Endothelial cell of umbilical vein (primary cell): ENCODE measurements around the gene IFIT5. TPM values are rescaled to one million over a fixed set of nuclear protein-coding genes. Genes with fewer than 3 reads are reported as not detected.

Source experiments
- BruUV-seq: library from RNA; stranded (reverse); fragments of 400-500 nt; replicated peaks from 2 replicates; lab custom pipeline; 2021; lab: Mats Ljungman, UMichigan
- CTCF ChIA-PET: fragments of 300-600, 350-600 bp; sonication (Branson Sonifier 250); formaldehyde crosslinking; loops from one replicate; lab custom pipeline; 2021; ENCODE audit warnings: antibody characterized with exemption, inconsistent platforms; lab: Charles Lee
- POLR2A ChIA-PET: fragments of 300-600, 350-600 bp; sonication (Branson Sonifier 250); formaldehyde crosslinking; loops from one replicate; lab custom pipeline; 2021; ENCODE audit warnings: antibody characterized with exemption, inconsistent platforms; lab: Charles Lee
- DNase-seq: peaks from one replicate; pipeline ENCODE4 v3.0.0-alpha.2; 2011; ENCODE audit warnings: low read depth, low spot score
- FAIRE-seq: peaks from 2 replicates; lab custom pipeline; 2011; peaks lifted over from hg19 to GRCh38; lab: Jason Lieb, UNC
- H2AFZ ChIP-seq: 2 replicates; pipeline ENCODE4 v1.6.0; 2012; ENCODE audit warnings: low read depth, low read length, control low read depth, inconsistent platforms
- H3K27ac ChIP-seq: 2 replicates; pipeline ENCODE4 v1.5.1; 2011; ENCODE audit warnings: low read depth, mild to moderate bottlenecking, control low read depth, low read length, moderate library complexity; ENCODE audit not compliant: insufficient read depth
- H3K27me3 ChIP-seq, 2 experiments: 2 replicates each; pipeline versions ENCODE4 v1.6.0 to v1.6.1; 2011; ENCODE audit warnings: low read length in 2 of 2, mixed read lengths in 1 of 2; ENCODE audit not compliant: control insufficient read depth in 2 of 2, insufficient read depth in 2 of 2
- H3K36me3 ChIP-seq, 2 experiments: 2 replicates in 1 of 2; 3 replicates in 1 of 2; pipeline ENCODE4 v1.5.1; 2011; ENCODE audit warnings: low read length in 2 of 2, mild to moderate bottlenecking in 1 of 2, moderate library complexity in 1 of 2; ENCODE audit not compliant: control insufficient read depth in 2 of 2, insufficient read depth in 2 of 2; ENCODE audit errors: extremely low read depth in 1 of 2
- H3K4me1 ChIP-seq: 3 replicates; pipeline ENCODE4 v1.5.1; 2011; ENCODE audit warnings: mild to moderate bottlenecking, low read length; ENCODE audit not compliant: control insufficient read depth, insufficient read depth; ENCODE audit errors: extremely low read depth
- H3K4me2 ChIP-seq: 2 replicates; pipeline ENCODE4 v1.6.1; 2011; ENCODE audit warnings: low read length, control low read depth, mixed read lengths; ENCODE audit not compliant: insufficient read depth
- H3K4me3 ChIP-seq, 3 experiments: fragments of 200-600 bp in 1 of 3; sonication (generic), shearing (Covaris generic) in 1 of 3; replicated peaks in 1 of 3; 2 replicates each; pipeline ENCODE4 v1.5.1; 2011 to 2016; ENCODE audit warnings: control low read depth in 3 of 3, low read length in 3 of 3, mild to moderate bottlenecking in 2 of 3, inconsistent platforms in 1 of 3, low read depth in 1 of 3, moderate library complexity in 1 of 3; ENCODE audit not compliant: insufficient read depth in 1 of 3
- H3K79me2 ChIP-seq: 2 replicates; pipeline ENCODE4 v1.6.0; 2012; ENCODE audit warnings: low read length, inconsistent platforms; ENCODE audit not compliant: control insufficient read depth, insufficient read depth
- H3K9ac ChIP-seq: replicated peaks from 2 replicates; pipeline ENCODE3; 2011; ENCODE audit warnings: low read length, control low read depth; ENCODE audit not compliant: insufficient read depth; ENCODE audit errors: extremely low read depth
- H3K9me1 ChIP-seq: replicated peaks from 3 replicates; pipeline ENCODE4 v1.6.0; 2011; ENCODE audit warnings: mild to moderate bottlenecking, low read length; ENCODE audit not compliant: control insufficient read depth, insufficient read depth; ENCODE audit errors: extremely low read depth
- H3K9me3 ChIP-seq: replicated peaks from 2 replicates; pipeline ENCODE4 v1.5.1; 2012; ENCODE audit warnings: low read length, inconsistent platforms; ENCODE audit not compliant: control insufficient read depth, insufficient read depth
- H4K20me1 ChIP-seq: replicated peaks from 2 replicates; pipeline ENCODE3; 2011; ENCODE audit warnings: mild to moderate bottlenecking, low read length; ENCODE audit not compliant: control insufficient read depth, insufficient read depth; ENCODE audit errors: extremely low read depth
- CTCF ChIP-seq, 2 donors: IDR thresholded peaks; 1 replicate in 1 of 2; 2 replicates in 1 of 2; pipeline ENCODE4 v1.5.1; 2011; ENCODE audit warnings: low read length in 2 of 2, mild to moderate bottlenecking in 2 of 2, moderate library complexity in 2 of 2, control low read depth in 1 of 2, inconsistent platforms in 1 of 2, low read depth in 1 of 2; ENCODE audit not compliant: insufficient read depth in 1 of 2; ENCODE audit errors: extremely low read depth in 1 of 2
- EZH2 ChIP-seq: IDR thresholded peaks from 2 replicates; pipeline ENCODE4 v1.6.1; 2012; ENCODE audit warnings: borderline replicate concordance, low read depth, mild to moderate bottlenecking, moderate library complexity, low read length, inconsistent platforms; ENCODE audit not compliant: severe bottlenecking
- FOS ChIP-seq: IDR thresholded peaks from 2 replicates; pipeline ENCODE4 v1.6.1; 2011; ENCODE audit warnings: mild to moderate bottlenecking, low read length, moderate library complexity, borderline replicate concordance; ENCODE audit not compliant: insufficient read depth
- GATA2 ChIP-seq: IDR thresholded peaks from 2 replicates; pipeline ENCODE4 v1.7.0; 2011; ENCODE audit warnings: low read depth, mild to moderate bottlenecking, moderate library complexity, mixed read lengths, low read length; ENCODE audit not compliant: insufficient read length, insufficient read depth
- JUN ChIP-seq: IDR thresholded peaks from 2 replicates; pipeline ENCODE4 v1.6.1; 2011; ENCODE audit warnings: borderline replicate concordance, low read depth; ENCODE audit not compliant: insufficient read length, insufficient read depth
- MYC ChIP-seq: IDR thresholded peaks from one replicate; pipeline ENCODE4 v1.6.1; 2011; ENCODE audit warnings: mild to moderate bottlenecking, low read depth, low read length
- POLR2A ChIP-seq: IDR thresholded peaks from 2 replicates; pipeline ENCODE4 v1.6.1; 2012; ENCODE audit warnings: low read depth, mild to moderate bottlenecking, control low read depth, low read length
- POLR2AphosphoS5 ChIP-seq: IDR thresholded peaks from 2 replicates; pipeline ENCODE4 v1.6.1; 2012; ENCODE audit warnings: low read depth, mild to moderate bottlenecking, control low read depth, low read length, moderate library complexity; ENCODE audit not compliant: insufficient read depth
- dilution Hi-C: fragments of 300-500 bp; cut with MboI; formaldehyde crosslinking; loops from one replicate; pipeline ENCODE4 v1.15.0; 2019; ENCODE audit warnings: low sequenced_read_pairs; ENCODE audit not compliant: extremely low pct_ligation_motif_present
- intact Hi-C: fragments of 100-400 bp; cut with micrococcal nuclease; formaldehyde crosslinking; loops from one replicate; pipeline ENCODE4 v1.10.0; 2022
- polyA plus RNA-seq, 4 experiments: library from polyadenylated mRNA; depleted of rRNA in 3 of 4; stranded (reverse) in 3 of 4; unstranded in 1 of 4; fragments of >200 nt; gene quantifications; 2 replicates each; pipeline versions ENCODE4 v1.2.1 to v1.2.3, GENCODE V29; 2011 to 2012; ENCODE audit warnings: missing spikeins in 1 of 4
- total RNA-seq: library from RNA; stranded (reverse); gene quantifications from 2 replicates; pipeline ENCODE4 v1.2.3, GENCODE V29; 2021
- TF ChIP-seq, protein P1 (sequence below): IDR thresholded peaks from 2 replicates; pipeline ENCODE4 v1.6.1; 2011; ENCODE audit not compliant: insufficient read depth, insufficient read length

Gene IFIT5
- total and polyA plus RNA-seq, 2 donors (not counting 3 experiments of a cell fraction or from before 2014, with no cell fraction given) = 1.0 to 3.2 TPM

GRCh38 chr10:89413398-89413912 is 913 bp upstream of the IFIT5 start:
- DNase-seq (no peak), FAIRE-seq (no peak)
- ChIA-PET CTCF (interaction anchor here (0.9 to 1.4 kb wide), 6 partner anchors 11 to 162 kb away, joined by 3 to 7 read pairs (median 4); partner anchors contain the start of genes IFIT1, IFIT2 and LIPA), POLR2A (no interaction called here)
- Histone ChIP-seq H4K20me1 (no peaks in the 10 kb centered on the region), H3K36me3 (no peaks in the 10 kb centered on the region), H3K79me2 (no peaks in the 10 kb centered on the region), H3K9me1 (no peaks in the 10 kb centered on the region), H3K27ac (no peak overlapping the region), H2AFZ (no peak overlapping the region), H3K27me3 (no peaks in the 10 kb centered on the region), H3K4me2 (no peak overlapping the region), H3K9ac (no peak overlapping the region), H3K9me3 (no peaks in the 10 kb centered on the region), H3K4me1 (no peaks in the 10 kb centered on the region), H3K4me3 (no peak overlapping the region)
- TF ChIP-seq EZH2 (no peak), FOS (no peak), GATA2 (no peak), POLR2AphosphoS5 (no peak), MYC (no peak), CTCF (IDR thresholded peaks at IDR 0.05; ENCODE audit: extremely low read depth in 1 of 2, insufficient read depth in 1 of 2, low read depth in 1 of 2, low read length in 2 of 2) (no peak), POLR2A (no peak), JUN (no peak)
- TF ChIP-seq, protein P1, sequence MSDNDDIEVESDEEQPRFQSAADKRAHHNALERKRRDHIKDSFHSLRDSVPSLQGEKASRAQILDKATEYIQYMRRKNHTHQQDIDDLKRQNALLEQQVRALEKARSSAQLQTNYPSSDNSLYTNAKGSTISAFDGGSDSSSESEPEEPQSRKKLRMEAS = no peak
- BruUV-seq = no TSS peak
- dilution Hi-C loops (no loop called here), intact Hi-C loops (no loop called here)
